GM19324 (cell line): Measurements from ENCODE around the gene CDS1.
"Not testable (repeated sequence)": the region's sequence is repeated elsewhere in the genome, so short reads cannot be mapped to it uniquely, and the experiment has no call there.

Experiments
- ATAC-seq: cut with Tn5 transposase; IDR thresholded peaks from one replicate; pipeline ENCODE4 v1.9.1; 2021; ENCODE audit warnings: mild to moderate bottlenecking, moderate library complexity; ENCODE audit not compliant: unreplicated experiment, low FRiP score

CDS1 gene

DNA sequence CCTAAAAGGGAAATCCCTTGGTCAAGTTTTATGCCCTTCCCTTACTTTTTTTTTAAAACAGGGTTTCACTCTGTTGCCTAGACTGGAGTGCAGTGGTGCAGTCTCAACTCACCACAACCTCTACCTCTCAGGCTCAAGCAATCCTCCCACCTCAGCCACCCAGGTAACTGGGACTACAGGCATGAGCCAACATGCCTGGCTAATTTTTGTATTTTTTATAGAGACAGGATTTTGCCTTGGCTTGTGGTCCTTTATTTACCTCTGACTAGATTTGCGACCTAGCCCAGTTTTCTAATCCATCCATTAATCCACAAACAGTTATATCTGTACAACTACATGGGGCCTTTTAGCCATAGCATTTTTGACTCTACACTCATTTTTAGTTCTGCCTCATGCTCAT is 23.7 kb downstream of the CDS1 start:
- no peak for ATAC-seq

DNA sequence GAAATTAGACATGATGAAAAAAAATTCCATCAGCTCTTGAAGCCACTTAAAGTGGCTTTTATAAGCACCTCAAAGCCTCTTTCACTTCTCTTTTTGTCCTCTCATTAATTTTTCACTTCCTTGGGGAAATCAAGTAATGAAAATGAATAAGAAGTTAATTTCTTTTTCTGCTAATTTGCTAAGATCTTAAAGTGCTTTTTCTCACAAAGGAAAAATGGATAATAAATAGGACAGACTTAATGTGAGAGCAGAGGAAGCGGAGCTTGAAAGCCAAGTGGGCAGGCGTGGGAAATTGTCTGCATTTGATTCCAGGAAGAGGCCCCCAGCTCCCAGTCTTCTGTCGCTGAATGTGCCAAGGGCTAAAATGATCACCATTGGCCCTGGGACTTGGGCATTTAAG is 28.6 kb downstream of the CDS1 start:
- ATAC-seq = no peak

DNA sequence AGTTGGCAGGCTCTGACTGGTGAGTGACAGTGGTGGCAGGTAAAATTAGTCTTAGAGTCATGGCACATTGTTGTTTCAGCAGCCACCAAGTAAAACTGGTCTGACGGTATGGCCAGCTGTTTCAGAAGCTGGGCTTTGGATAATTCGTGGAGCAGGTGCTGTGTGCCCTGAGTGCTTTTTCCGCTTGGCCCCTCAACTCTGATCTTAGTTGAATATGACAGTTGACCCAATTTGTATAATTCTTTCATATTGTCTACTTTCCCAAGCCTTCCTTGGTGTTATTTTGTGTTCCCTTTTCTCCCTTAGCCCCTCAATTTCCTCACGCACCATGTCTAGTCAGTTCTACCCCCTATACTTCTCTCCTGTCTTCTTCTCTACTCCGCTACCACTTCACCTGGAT is 32.0 kb downstream of the CDS1 start:
- no peak for ATAC-seq

- ATAC-seq = no peak
Measured at GRCh38 chr4:84615355-84615754, 32.4 kb downstream of the CDS1 start.

DNA sequence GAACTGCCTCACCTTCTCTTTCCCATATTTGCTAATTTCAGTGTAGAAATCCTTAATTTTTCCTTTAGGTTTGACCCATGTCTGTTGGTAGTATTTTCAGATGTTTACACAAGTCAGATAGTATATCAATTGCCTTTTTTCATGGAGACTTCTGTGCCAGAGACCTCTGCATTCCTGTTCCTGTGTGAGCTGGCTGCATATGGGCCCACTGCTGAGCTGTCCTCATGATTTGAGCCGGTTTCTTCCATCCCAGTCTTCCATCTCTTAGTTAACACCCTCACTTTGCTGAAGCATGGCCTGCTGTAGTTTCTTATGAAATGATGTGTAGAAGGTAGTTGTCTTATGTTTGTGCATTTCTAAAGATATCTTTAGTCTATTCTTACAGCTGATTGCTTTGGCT is 40.0 kb downstream of the CDS1 start:
- ATAC-seq = no peak

GRCh38 chr4:84623661-84624060 is 40.7 kb downstream of the CDS1 start:
- ATAC-seq = no peak

GRCh38 chr4:84626673-84627072 is 43.7 kb downstream of the CDS1 start:
- no peak for ATAC-seq

- ATAC-seq = no peak
Measured at GRCh38 chr4:84631573-84631972, 48.6 kb downstream of the CDS1 start.

GRCh38 chr4:84632092-84632491 is 49.2 kb downstream of the CDS1 start:
- no peak for ATAC-seq

GRCh38 chr4:84634961-84635360 is 52.0 kb downstream of the CDS1 start:
- no peak for ATAC-seq

DNA sequence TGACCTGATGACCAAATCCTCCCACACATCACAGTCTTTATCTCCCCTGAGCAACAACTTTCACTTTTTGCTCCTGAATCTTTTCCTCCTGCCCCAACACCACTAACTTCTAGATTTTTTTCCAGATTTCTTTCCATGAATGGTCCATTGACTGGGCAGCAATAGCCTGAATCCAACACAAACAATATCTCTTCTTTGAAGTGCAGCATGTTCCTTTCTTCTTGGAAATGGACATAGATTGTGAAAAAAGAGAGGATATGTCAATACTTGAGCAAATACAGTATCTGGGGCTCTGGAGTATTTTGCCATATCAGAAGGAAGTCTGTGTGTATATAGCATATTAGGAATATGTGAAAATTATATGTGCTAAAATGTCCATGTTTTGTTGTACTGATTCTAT is 55.2 kb downstream of the CDS1 start:
- ATAC-seq = no peak

DNA sequence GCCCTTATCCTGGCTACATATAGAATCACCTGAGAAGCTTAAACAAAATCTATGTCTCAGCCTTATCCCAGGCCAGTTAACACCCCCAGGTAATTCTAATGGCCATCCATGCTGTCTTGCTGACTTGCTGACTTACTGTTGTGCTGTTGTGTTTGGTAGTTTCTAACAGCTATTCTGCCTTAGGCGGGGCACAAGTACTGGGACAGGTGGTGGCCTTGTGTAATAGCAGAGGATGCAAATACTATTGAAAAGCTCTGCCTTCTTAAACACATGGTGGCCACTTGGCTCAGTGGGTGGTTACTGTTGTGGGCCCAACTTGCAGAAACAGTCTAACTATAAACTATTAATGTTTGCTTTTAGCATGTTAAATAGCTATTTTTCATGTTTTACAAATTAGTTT is 56.2 kb downstream of the CDS1 start:
- no peak for ATAC-seq

GRCh38 chr4:84644087-84644486 is 61.2 kb downstream of the CDS1 start:
- ATAC-seq = no peak

DNA sequence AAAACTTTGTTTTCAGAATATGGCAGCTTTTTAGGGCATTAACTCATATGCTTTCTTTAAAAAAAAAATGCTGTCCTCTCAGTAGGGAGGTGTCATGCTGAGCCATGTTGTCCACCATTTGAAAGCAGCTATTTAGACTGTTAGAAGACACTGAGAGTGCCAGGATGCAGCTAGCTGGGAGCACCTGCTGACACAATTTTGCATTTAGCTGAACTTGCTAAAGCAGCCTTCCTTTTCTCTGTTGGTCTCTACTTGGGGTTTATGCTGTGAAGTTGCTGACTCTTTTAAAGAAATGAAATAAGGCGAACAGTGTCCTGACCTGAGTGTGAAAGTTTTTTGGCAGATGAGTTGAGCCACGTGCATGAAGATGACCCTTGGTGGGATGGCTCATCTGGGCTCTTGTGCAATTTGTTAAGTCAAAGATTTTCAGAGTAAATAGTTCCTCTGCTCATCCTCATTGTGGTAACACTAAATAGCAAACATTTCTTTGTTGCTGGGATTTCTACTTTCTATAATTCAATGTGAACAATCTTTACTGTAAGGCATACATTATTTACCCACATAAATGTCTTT is 64.5 kb downstream of the CDS1 start:
- ATAC-seq = no peak

- no peak for ATAC-seq
Measured at GRCh38 chr4:84648178-84648577, 65.3 kb downstream of the CDS1 start.

- no peak for ATAC-seq
Measured at GRCh38 chr4:84648863-84649647, 66.1 kb downstream of the CDS1 start.

GRCh38 chr4:84651499-84651898 is 68.6 kb downstream of the CDS1 start:
- ATAC-seq = no peak

DNA sequence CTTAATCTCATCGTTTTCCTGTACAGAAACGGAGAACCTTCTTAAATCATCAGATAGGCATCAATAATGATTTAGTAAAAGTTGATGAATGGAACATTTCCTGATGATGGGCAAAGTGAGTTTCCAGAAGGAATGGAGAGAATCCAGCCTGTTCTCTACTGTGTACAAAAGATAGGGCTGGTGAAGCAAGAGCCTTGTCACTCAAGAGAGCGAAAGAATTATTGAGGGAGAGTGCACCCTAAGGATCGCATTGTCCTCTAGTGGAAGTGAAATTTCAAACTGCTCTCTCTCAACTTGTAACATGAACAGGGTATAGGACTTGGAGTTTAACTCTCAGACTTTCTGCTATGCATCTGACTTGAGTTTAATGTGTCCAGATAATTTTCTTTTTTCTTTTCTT is 69.6 kb downstream of the CDS1 start:
- ATAC-seq = no peak

DNA sequence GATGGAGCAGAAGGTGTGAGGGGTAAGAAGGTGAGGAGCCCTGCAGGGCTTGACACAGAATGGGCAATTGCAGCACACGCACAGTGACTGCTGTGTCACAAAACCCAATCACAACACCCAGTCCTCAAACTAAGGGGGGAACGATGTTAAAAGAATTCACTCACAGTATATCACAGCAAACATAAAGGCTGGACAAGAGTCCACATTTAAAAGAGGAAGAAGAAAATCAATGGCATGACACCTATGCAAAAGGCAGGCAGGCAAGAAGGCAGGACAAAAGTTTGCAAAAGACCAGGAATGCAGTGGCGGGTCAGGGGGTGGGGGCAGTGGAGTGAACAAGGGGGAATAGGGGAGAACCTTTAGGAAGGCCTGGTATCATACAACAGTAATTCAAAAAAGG is 77.7 kb downstream of the CDS1 start:
- no peak for ATAC-seq

DNA sequence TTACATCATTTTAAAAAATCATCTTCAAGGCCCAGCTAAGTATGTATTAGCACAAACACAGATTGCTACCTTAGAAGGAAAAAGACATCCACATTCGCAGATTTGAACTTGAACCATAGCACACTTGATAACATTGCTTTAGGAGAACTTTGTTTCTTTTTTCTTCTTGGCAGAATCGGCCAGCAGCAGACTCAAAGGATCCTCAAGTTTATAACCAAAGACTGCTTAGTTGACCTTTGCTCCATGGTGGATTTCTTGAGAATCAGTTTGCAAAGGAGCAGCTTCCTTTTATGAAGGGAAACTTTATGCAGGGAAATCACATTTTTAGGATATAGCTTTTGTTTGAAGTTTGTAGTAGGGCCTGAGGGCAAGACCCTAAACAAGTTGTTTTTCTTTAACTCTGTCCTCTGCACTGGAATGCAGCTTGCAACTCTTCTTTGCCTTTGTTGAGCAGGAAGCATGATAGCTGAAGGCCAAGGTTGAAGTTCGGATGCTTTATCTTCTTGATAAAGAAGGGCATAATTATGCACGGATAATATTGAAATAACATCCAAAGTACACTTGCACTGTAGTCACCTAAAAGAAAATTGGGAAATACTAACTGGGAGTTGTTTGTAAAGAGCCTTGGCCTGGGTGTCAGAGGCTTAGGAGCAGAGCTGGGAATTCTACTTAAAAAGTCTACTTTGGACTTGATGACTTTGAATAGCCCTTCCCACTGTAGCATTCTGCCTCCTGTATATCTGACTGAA is 78.4 kb downstream of the CDS1 start:
- ATAC-seq = no peak

GRCh38 chr4:84664767-84665166 is 81.8 kb downstream of the CDS1 start:
- not testable (repeated sequence) for ATAC-seq

GRCh38 chr4:84666439-84666838 is 83.5 kb downstream of the CDS1 start:
- ATAC-seq = no peak
